Middle frontal gyrus (tissue), 1 donor: ENCODE results near the gene JSRP1.

Source experiments
- DNase-seq: peaks from one replicate; pipeline ENCODE4 v3.0.0-alpha.2; 2015; ENCODE audit warnings: low spot score; ENCODE audit errors: extremely low spot score

The JSRP1 gene, protein sequence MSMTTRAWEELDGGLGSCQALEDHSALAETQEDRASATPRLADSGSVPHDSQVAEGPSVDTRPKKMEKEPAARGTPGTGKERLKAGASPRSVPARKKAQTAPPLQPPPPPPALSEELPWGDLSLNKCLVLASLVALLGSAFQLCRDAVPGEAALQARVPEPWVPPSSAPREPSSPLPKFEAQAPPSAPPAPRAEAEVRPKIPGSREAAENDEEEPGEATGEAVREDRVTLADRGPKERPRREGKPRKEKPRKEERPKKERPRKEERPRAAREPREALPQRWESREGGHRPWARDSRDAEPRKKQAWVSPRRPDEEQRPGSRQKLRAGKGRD

DNA sequence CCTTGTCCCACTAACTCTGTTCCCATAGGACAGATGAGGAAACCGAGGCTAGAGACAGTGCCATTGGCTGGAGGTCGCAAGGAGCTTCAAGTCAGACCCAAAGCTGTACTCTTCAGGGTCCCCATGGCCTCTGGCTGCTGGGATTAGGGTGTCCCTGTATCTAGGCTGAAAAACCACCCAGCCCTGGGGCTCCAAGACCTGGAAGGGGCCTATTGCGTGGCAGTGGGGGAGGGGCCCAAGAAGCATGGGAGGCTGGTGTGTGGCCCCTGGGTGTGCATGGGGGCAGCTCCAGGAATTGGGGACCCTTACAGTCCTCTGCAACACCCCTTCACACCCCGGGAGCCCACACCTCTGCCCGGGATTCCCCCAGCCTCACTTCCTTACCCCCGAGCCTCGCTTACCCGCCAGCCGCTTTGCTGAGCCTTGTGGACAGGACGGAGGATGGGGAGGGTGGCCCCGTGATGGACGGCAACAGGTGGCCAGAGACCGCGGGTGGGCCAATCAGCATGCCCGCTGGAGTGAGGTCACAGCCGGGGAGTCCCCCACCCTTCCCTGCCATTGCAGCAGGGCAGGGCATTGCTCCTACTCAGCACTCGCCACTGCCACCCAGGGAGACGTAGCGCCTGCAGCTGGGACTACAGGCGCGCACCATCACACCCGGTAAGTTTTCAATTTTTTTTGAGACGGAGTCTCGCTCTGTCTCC is at the start of gene JSRP1:
Gene JSRP1, minus strand, starts transcription at position 436 of the 704 bp plus-strand sequence. CDS start 1,103 bp downstream, outside the sequence.
- no peak for DNase-seq

DNA sequence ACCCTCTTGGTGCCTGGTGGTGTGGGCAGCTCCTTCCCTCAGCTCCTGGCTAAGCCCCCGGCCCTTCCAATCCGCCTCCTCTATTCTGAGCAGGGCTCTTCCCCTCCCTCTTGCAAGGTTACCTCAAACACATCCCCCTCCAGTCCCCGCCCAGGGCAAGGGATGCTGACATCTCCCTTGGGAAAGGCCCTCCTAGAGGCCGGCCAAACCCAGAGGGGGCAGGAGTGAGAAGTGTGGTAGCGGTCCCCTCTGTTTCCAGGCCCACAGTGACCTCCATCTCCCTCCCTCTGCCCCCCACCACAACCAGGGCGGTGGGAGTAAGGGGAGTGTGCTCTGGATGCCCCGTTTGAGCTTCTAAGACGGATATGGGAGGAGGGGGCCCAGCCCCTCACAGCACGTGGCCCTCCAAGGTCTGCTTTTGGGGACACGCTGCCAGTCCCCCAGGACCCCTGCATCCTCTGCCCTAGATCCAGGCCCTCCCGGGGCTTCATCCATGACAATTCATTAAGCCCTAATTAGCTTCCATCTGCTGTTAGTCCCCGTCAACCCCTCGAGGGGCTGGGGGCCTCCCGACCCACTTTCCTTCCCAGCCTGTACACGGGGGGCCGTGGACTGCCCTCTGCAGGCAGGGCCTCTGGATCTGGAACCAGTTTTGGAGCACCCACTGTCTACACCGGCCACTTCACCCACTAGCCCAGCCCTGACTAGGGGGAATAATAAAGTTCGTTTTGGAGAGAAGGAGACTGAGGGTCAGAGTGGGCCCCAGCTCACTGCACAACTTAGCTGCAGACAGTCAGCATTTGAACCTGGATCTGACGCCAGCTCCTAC is 49.4 kb upstream of the JSRP1 start:
- no peak for DNase-seq

DNA sequence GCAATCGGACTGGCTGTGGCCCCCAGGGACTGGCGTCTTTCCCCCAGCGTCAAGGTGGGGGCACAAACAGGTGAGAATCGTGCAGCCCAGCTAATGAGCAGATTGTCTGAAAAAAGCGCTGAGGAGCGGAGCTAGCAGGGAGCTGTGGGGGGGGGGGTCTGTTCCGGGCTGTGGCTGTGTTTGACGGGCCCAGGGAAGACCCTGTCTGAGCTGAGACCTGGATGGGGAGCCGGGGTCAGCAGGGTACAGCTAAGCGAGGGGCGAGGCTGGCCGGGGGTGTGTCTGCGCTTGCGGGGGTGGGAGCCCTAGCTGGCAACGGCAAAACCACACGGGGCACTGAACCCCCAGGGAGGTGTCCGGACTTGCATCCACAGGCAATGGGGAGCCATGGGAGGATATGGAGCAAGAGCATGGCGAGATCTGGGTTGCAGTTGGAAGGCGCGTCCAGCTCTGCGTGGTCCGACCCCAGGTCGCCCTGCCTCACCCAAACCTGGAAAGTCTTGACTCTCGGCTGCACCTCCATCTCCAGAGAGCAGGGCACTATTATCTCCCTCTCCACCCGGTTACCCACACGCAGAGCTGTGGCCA is 47.1 kb upstream of the JSRP1 start:
- no peak for DNase-seq

DNA sequence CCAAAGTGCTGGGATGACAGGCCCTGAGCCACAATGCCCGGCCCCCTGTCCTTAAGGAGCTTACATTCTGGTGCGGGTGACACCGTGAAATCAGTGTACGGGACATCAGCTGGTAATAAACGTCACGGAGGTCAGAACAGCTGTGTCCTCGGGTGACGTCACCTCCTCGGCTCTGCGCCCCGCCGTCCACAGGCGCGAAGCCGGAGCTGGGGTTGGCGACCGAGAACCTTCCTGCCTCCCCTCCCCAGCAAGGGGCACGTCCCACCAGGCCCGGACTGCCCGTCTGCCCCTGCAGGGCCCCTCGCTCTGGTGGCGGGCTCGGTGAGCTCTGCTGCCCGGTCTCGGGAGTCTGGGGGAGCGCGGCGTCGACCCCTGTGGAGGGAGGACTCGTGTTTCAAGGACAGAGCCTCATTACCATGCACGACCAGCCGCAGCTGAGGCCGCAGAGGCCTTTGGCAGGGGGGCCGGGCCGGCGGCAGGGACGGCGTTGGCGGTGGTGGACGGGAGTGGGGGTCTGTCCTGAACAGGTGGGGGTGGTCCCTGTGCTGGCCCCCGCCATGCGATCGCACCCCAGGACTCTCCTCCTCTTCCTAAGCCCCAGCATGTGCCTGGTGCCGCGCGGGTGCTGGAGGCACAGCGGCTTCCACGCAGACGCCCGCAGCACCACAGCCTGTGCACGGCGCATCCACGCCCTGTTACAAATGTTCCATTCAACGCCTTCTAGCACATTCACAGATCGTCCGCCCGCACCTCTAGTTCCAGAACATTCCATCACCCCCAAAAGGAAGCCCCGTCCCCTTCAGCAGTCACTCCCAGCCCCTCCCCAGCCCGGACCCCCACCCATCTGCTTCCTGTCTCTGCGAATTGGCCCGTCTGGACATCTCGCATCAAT is 46.3 kb upstream of the JSRP1 start:
- DNase-seq: no peak

DNA sequence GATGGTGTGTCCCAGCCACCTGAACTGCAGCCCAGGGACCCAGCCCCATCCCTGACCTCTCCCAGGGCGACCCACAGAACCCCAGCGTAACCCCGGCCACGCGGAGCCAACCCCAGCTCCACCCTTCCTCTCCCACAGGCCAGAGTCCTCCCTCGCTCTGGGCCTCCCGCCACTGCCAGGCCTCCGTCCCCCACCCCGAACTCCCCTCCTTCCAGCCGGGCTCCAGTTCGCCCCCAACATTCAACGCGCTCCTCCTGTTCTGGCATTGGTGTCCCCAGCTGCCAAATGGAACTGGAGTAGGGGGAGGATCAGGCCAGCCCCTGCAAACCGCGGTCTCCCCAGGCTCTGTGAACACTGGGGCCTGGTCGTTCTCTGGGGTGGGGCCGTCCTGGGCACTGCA is 44.3 kb upstream of the JSRP1 start:
- no peak for DNase-seq

DNA sequence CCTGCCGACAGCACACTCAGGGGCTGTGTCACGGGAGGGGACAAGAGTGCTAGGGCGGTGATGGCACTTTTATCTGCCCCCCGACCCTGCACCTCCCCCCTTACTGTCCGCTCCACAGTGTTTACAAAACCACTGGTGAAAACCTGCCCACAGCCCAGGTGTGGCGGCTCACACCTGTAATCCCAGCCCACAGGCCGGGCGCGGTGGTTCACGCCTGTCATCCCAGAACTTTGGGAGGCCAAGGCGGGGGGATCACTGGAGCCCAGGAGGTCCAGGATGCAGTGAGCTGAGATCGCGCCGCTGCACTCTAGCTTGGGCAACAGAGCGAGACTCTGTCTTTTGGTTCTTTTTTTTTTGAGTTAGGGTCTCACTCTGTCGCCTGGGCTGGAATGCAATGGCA is 39.9 kb upstream of the JSRP1 start:
- DNase-seq: no peak

DNA sequence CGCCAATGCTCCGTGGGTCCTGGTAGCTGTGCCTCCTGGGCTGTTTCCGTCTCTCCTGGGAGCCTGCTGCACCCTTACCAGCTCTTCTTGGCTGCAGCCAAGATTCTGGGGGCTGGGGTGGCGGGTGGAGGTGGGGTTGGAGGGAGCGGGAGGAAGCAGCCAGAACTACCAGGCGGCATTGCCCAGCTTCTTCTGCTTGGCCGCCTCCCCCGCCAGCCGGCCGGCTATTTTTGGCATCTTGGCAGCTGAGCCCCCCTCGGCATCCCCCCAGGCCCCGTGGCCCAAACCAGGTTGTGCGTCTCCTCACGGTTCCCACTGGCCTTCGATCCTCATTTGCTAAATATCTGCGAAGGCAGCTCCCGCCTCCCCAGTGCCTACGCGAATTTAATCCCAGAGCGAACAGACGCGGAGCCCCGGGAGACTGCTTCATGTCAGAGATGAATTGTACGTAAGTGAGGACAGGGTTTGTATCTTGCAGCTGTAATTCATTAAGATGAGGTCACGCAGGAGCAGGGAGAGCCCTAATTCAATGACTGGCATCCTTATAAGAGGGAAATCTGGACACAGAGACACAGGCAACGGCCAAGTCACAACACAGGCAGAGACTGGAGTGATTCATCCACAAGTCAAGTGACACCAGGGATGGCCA is 38.6 kb upstream of the JSRP1 start:
- DNase-seq: no peak

DNA sequence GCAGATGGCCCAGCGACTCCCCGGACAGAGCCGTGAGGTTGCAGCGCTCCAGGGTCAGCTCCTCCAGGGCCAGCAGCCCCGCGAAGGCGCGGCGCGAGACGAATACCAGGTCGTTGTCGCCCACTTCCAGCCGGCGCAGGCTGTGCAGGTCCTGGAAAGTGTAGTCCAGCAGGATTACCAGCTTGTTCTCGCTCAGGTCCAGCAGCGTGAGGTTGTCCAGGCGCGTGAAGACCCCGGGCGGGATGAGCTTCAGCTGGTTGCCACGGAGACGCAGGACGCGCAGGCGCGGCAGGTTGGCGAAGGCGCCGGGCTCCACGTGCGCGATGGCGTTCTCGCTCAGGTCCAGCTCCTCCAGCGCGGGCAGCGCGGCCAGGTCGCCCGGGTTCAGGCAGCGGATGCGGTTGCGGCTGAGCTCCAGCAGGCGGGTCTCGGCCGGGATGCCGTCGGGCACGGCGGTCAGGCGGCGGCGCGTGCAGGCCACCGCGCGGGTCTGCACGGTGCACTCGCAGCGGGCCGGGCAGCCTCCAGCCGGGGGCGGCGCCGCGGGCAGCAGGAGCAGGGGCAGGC is 35.1 kb upstream of the JSRP1 start:
- no peak for DNase-seq

DNA sequence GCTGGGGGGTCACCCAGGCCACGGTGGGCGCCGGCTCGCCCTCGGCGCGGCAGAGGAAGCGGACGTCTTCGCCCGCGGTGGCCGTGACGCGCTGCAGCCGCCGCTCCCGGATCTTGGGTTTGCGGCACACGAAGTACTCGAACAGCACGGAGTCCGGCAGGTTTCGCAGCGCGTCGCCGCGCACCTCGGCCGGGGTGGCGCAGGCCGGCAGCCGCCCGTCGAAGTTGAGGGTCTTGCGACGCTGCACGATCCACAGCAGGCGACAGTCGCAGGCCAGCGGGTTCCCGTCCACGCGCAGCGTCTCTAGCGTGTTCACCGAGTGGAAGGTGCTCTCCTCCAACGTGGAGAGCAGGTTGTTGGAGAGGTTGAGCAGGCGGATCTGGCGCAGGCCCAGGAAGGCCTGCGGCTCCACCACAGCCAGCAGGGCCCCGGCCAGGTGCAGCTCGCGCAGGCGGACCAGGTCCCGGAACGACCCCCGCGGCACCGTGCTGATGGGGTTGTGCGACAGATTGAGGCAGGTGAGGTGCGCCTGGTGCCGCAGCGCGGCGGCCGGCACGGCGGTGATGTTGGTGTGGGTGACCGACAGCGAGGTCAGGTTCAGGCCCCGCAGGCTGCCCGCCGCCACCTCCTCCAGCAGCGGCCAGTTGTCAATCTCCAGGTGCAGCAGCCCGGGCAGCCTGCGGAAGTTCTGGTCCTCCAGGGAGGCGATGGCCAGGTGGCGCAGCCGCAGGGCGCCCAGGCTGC is 34.4 kb upstream of the JSRP1 start:
- DNase-seq: no peak

DNA sequence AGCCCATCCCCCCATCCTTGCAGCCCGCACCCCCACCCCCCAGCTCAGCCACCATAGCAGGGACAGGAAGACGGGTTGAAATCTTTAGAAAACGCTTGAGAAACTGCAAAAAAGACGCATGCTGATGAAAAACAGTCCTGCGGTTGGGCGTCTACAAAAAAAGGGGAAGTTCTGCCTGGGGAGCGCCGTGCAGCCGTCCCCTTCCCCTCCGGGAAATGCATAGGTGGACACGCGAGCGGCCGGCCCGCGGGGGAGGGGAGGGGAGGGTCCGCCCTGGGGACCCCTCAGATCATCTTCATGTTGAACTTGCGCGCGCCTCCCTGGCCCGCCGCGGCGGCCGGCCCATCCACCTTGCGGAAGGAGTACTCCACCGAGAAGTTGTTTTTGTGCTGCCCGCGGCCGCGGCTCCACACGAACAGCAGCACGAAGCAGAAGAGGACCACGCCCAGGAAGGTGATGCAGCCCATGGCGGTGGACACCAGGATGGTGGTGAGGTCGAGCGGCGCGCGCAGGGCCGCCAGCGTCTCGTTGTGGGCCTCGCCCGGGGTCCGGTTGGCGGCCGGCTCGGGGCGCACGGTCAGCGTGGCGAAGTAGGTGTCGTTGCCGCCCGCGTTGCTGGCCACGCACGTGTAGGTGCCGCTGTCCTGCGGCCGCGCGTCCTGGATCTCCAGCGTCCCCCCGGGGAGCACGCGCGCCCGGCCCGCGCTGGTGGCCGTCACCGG is 33.7 kb upstream of the JSRP1 start:
- no peak for DNase-seq

DNA sequence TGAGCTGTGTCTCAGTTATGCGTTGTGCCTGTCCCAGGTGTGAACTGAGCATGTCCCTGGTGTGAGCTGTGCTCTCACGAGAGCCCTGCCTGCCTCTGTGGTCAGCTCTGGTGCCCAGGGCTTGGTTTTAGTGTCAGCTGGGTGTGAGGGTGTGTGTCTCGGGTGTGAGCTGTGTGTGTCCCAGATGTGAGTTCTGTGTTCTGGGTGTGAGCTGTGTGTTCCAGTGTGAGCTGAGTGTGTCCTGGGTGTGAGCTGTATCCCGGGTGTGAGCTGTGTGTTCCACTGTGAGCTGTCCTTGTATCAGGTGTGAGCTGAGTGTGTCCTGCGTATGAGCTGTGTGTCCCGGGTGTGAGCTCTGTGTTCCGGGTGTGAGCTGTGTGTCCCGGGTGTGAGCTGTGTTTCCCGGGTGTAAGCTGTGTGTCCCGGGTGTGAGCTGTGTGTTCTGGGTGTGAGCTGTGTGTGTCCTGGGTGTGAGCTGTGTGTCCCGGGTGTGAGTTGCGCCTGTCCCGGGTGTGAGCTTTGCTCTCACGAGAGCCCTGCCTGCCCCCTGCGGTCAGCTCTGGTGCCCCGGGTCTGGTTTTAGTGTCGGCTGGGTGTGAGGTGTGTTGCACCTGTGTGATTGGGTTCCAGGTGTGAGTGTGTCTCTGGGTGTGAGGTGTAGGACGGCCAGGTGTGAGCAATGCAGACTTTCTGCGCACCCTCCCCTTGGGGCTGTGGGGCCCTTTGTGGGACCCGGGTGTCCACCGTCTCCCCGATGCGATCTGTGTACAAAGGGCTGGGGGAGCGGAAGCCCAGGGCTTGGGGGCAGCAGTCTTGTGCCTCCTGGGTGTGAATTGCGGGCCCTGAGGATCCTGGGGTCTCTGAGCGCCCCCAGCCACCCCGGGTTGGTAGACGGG is 32.8 kb upstream of the JSRP1 start:
- no peak for DNase-seq

DNA sequence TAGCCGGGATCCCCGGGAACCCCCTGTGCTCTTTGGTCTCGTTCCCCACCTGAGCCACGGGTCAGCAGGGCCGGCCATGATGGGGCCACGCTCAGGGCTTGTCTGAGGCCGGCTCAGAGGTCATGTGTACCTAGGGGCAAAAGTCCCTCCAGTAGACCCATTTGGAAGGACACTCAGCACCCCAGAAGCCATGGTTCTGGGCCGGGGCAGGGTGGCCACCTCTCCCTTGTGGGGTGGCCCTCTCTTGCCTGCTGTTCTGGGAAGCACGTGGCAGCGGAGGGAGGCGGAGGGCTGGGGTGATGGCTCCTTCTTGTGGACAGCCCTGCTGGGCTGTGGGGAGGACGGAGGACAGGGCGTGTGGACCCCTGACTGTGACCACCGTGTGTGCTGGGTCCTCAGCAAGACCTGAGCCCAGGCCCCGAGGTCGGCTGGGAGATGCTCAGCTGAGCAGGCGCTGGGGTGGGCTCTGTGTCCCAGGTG is 32.2 kb upstream of the JSRP1 start:
- no peak for DNase-seq

DNA sequence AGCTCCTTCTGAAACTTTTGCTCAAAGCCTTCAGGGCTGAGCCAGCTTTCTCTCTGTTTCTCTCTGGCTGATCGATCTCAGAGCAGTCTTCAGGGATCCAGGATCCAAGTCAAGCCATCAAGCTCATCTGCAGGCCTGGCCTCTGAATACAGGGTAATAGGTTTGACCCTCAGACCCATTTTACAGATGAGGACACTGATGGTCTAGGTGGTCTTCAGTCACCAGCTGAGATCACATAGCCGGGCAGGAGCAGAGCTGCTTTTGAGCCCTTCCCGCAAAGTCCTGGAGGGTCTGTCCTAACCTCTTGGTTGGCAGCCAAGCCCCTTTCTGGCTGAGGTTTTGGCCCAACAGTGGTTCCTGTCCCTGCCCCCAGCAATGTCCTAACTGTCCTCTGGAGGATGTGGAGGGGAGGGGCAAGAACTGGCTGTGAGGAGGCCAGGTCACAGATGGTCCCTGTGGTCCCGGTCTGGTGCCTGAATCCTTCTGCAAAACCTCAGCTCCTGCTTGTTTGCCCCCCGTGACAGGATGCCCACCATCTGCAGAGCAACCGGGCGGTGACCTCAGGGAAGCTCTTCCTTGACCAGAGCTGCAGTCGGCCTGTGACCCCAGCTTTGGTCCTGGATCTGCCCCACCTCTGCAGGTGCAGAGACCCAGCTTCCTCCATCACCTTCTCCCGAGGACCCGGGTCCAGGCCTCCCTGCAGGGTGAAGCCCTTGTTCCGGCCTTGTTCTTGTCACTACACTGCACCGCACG is 31.5 kb upstream of the JSRP1 start:
- DNase-seq: no peak

DNA sequence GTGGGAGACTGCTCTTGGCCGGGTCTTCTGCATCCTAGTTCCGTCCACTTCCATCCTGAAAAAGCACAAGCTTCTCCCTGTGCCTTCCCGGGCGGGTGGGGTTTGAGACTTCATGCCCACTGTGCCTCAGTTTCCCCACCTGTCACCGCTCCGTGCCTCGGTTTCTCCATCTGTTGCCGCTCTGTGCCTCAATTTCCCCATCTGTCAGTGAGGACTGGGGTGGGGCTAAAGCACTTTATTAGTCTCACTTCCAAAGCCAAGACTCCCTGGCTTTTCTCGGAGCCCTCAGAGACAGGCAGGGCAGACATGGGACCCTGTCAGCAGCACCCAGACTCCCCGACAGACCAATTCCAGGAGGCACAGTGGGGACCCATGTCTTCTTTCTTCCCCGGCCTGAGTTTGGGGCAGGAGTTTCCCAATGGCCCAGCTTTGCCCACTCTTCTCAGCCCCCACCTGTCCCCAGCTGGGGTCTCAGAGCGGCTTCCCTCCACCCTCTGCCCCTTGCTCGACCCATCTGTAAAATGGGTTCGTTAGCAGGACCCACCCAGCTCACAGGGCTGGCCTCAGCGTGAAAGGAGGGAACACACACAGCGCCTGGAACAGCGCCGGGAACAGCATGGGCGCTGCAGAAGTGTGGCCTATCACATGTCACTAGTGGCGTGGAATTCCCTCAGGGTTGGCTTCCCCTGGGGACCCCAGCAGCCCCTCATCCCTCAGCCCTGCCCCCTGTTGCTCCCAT is 30.4 kb upstream of the JSRP1 start:
- no peak for DNase-seq

DNA sequence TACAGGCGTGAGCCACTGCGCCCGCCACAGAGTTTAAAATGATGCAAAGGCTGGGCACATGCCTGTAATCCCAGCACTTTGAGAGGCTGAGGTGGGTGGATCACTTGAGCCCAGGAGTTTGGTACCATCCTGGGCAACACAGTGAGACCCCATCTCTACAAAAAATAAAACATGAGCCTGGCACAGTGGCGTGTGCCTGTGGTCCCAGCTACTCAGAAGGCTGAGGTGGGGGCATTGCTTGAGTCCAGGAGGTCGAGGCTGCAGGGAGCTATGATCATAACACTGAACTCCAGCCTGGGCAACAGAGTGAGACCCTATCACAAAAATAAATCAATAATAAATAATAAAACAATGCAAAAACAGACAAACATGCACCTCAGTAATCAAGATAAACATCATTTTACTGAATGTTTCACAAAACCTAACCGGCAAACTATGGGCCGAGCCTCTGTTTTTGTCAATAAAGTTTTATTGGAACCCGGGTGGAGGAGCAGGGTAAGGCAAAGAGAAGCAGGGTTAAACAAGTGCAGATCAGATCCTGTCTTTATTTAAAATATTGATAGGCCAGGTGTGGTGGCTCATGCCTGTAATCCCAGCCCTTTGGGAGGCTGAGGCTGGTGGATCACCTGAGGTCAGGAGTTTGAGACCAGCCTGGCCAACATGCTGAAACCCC is 27.8 kb upstream of the JSRP1 start:
- no peak for DNase-seq
